Measurements from ENCODE around the gene ETV3. TPM values are rescaled to one million over a fixed set of nuclear protein-coding genes. Genes with fewer than 3 reads are reported as not detected.

The ETV3 gene
- total and polyA plus RNA-seq, 2 of the 13 experiments (the other 11 are each of a cell fraction or from before 2014, with no cell fraction given): 4.2 to 5.8 TPM

DNA sequence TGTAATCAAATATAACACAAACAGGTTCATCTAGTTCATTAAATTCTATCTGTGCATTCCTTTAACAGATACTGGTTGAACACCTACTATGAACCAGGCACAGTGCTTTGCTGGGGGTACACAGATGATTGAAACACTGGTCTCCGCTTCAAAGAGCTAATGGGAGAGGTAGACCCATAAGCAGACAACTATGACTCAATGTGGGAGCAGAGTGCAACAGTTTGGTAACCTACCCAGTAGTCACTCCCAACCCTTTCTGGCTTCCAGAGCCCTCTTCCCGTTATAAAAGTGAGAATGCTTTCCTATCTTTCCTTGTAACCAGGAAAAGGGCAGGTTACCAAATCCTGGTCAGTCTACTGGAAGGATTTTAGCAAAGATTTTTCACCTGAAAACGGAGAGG lies 8.0 kb upstream of the ETV3 start:
- no TSS peak for BruUV-seq (replicated peaks)
- Histone ChIP-seq H3K79me2 (ENCODE audit: insufficient read depth, low read length) (no peaks in the 10 kb centered on the region), H3K9me3 (ENCODE audit: low read length) (no peaks in the 10 kb centered on the region), H3K36me3 (replicated peaks in 1 of 2; ENCODE audit: control insufficient read depth in 1 of 2, insufficient read depth in 2 of 2, low read length in 2 of 2) (no peaks in the 10 kb centered on the region), H3K4me3 (replicated peaks in 1 of 3; ENCODE audit: insufficient read depth in 1 of 3, low read depth in 2 of 3, low read length in 3 of 3) (no peak overlapping the region), H3K9ac (ENCODE audit: insufficient read depth, low read depth, low read length) (no peak overlapping the region), H4K20me1 (ENCODE audit: insufficient read depth, low read length) (no peaks in the 10 kb centered on the region), H3K4me1 (ENCODE audit: insufficient read depth, low read length) (peaks cover 7% of the 10 kb centered on the region; the same call in 1 of the 2 replicates), H3K27ac (ENCODE audit: extremely low read length, insufficient read depth, low read length) (no peak overlapping the region), H3K27me3 (ENCODE audit: control insufficient read depth in 1 of 2, insufficient read depth in 2 of 2, low read length in 2 of 2) (peaks cover 0 to 4% of the 10 kb centered on the region in 2 experiments; a peak in 1 of 5 replicates), H3K4me2 (ENCODE audit: low read depth, low read length) (no peak overlapping the region), H2AFZ (ENCODE audit: low read length) (no peak overlapping the region)
- WGBS (ENCODE audit: low lambda C conversion rate): 0% methylated on average over 3 of the region's 3 CpGs
- TF ChIP-seq RFXANK (CRISPR knock-in tag; IDR thresholded peaks at IDR 0.05) (no peak), ZKSCAN1 (IDR thresholded peaks at IDR 0.05; ENCODE audit: low read length) (peak; percentile 69; the same call in 1 of the 2 replicates), CEBPB (IDR thresholded peaks at IDR 0.05; ENCODE audit: borderline replicate concordance, low read depth, low read length) (peak; percentile 7; the same call in 1 of the 2 replicates)
- peak; percentile 63 for ATAC-seq
- no peak for DNase-seq (ENCODE audit: low spot score)
- POLR2A ChIA-PET: no interaction called here
- in situ Hi-C loops (cut with HindIII; ENCODE audit: extremely low pct_ligation_motif_present, low pct_unique_long_range_greater_than_20kb) (no loop called here), intact Hi-C loops (cut with micrococcal nuclease; ENCODE audit: unreplicated experiment) (no loop called here)
- FAIRE-seq: no peak
- CTCF ChIA-PET (ENCODE audit: low intra/inter-chr PET ratio, low total read pairs): no interaction called here

DNA sequence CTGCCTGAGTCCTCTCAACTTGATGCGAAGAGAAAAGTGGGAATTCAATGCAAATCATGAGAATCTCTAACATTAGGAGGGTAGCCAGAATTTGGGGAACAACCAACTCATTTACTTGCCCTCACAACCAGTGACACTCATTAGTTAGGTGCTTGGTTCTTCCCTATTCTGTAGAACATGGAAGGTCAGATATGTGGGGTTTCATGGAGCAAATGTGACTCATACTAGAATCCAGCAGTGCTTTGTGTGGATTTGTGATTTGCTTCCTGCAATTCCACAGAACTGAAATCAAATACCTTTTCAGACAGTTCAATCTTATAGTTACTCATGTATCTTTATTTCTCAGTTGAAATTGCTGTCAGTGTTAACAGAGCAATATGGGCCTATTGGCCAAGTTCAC lies 6.9 kb upstream of the ETV3 start:
- ChIA-PET POLR2A (no interaction called here), CTCF (ENCODE audit: low intra/inter-chr PET ratio, low total read pairs) (no interaction called here)
- in situ Hi-C loops (cut with HindIII; ENCODE audit: extremely low pct_ligation_motif_present, low pct_unique_long_range_greater_than_20kb): no loop called here
- TF ChIP-seq, protein P1, sequence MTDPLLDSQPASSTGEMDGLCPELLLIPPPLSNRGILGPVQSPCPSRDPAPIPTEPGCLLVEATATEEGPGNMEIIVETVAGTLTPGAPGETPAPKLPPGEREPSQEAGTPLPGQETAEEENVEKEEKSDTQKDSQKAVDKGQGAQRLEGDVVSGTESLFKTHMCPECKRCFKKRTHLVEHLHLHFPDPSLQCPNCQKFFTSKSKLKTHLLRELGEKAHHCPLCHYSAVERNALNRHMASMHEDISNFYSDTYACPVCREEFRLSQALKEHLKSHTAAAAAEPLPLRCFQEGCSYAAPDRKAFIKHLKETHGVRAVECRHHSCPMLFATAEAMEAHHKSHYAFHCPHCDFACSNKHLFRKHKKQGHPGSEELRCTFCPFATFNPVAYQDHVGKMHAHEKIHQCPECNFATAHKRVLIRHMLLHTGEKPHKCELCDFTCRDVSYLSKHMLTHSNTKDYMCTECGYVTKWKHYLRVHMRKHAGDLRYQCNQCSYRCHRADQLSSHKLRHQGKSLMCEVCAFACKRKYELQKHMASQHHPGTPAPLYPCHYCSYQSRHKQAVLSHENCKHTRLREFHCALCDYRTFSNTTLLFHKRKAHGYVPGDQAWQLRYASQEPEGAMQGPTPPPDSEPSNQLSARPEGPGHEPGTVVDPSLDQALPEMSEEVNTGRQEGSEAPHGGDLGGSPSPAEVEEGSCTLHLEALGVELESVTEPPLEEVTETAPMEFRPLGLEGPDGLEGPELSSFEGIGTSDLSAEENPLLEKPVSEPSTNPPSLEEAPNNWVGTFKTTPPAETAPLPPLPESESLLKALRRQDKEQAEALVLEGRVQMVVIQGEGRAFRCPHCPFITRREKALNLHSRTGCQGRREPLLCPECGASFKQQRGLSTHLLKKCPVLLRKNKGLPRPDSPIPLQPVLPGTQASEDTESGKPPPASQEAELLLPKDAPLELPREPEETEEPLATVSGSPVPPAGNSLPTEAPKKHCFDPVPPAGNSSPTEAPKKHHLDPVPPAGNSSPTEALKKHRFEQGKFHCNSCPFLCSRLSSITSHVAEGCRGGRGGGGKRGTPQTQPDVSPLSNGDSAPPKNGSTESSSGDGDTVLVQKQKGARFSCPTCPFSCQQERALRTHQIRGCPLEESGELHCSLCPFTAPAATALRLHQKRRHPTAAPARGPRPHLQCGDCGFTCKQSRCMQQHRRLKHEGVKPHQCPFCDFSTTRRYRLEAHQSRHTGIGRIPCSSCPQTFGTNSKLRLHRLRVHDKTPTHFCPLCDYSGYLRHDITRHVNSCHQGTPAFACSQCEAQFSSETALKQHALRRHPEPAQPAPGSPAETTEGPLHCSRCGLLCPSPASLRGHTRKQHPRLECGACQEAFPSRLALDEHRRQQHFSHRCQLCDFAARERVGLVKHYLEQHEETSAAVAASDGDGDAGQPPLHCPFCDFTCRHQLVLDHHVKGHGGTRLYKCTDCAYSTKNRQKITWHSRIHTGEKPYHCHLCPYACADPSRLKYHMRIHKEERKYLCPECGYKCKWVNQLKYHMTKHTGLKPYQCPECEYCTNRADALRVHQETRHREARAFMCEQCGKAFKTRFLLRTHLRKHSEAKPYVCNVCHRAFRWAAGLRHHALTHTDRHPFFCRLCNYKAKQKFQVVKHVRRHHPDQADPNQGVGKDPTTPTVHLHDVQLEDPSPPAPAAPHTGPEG (CRISPR knock-in tag; IDR thresholded peaks at IDR 0.05): no peak
- no peak for TF ChIP-seq ZNF616 (CRISPR knock-in tag; IDR thresholded peaks at IDR 0.05; ENCODE audit: low read depth)
- TF ChIP-seq, protein P2, sequence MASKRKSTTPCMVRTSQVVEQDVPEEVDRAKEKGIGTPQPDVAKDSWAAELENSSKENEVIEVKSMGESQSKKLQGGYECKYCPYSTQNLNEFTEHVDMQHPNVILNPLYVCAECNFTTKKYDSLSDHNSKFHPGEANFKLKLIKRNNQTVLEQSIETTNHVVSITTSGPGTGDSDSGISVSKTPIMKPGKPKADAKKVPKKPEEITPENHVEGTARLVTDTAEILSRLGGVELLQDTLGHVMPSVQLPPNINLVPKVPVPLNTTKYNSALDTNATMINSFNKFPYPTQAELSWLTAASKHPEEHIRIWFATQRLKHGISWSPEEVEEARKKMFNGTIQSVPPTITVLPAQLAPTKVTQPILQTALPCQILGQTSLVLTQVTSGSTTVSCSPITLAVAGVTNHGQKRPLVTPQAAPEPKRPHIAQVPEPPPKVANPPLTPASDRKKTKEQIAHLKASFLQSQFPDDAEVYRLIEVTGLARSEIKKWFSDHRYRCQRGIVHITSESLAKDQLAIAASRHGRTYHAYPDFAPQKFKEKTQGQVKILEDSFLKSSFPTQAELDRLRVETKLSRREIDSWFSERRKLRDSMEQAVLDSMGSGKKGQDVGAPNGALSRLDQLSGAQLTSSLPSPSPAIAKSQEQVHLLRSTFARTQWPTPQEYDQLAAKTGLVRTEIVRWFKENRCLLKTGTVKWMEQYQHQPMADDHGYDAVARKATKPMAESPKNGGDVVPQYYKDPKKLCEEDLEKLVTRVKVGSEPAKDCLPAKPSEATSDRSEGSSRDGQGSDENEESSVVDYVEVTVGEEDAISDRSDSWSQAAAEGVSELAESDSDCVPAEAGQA (IDR thresholded peaks at IDR 0.05; ENCODE audit: low read depth): no peak
- TF ChIP-seq, protein P2 (CRISPR knock-in tag; IDR thresholded peaks at IDR 0.05; ENCODE audit: borderline replicate concordance): no peak

More for the DNA sequence above, 6.9 kb upstream of the ETV3 start:
- 38% methylated on average over 1 of the region's 1 CpG for whole genome bisulfite sequencing (ENCODE audit: low lambda C conversion rate)
- no peak for ATAC-seq
- H3K27ac ChIP-seq (ENCODE audit: extremely low read length, insufficient read depth, low read length): no peak overlapping the region
- H3K4me3 ChIP-seq (replicated peaks in 1 of 3; ENCODE audit: insufficient read depth in 1 of 3, low read depth in 2 of 3, low read length in 3 of 3): no peak overlapping the region
- no peaks in the 10 kb centered on the region for H3K9me3 ChIP-seq (ENCODE audit: low read length)
- no TSS peak for BruUV-seq (replicated peaks)
- intact Hi-C loops (cut with micrococcal nuclease; ENCODE audit: unreplicated experiment): no loop called here
- no peak overlapping the region for H2AFZ ChIP-seq (ENCODE audit: low read length)
- H3K79me2 ChIP-seq (ENCODE audit: insufficient read depth, low read length): no peaks in the 10 kb centered on the region
- FAIRE-seq: no peak
- peaks cover 0 to 4% of the 10 kb centered on the region in 2 experiments; a peak in 1 of 5 replicates for H3K27me3 ChIP-seq (ENCODE audit: control insufficient read depth in 1 of 2, insufficient read depth in 2 of 2, low read length in 2 of 2)
- H3K36me3 ChIP-seq (replicated peaks in 1 of 2; ENCODE audit: control insufficient read depth in 1 of 2, insufficient read depth in 2 of 2, low read length in 2 of 2): no peaks in the 10 kb centered on the region
- H3K4me2 ChIP-seq (ENCODE audit: low read depth, low read length): no peak overlapping the region
- peaks cover 7% of the 10 kb centered on the region; the same call in 1 of the 2 replicates for H3K4me1 ChIP-seq (ENCODE audit: insufficient read depth, low read length)
- H4K20me1 ChIP-seq (ENCODE audit: insufficient read depth, low read length): no peaks in the 10 kb centered on the region
- no peak overlapping the region for H3K9ac ChIP-seq (ENCODE audit: insufficient read depth, low read depth, low read length)
- no peak for DNase-seq (ENCODE audit: low spot score)
